HuH-7.5 (cell line): ENCODE data around the gene BMPER.

Source experiments
- DNase-seq: peaks from one replicate; pipeline ENCODE4 v3.0.0; 2011; ENCODE audit warnings: low spot score

Gene BMPER

DNA sequence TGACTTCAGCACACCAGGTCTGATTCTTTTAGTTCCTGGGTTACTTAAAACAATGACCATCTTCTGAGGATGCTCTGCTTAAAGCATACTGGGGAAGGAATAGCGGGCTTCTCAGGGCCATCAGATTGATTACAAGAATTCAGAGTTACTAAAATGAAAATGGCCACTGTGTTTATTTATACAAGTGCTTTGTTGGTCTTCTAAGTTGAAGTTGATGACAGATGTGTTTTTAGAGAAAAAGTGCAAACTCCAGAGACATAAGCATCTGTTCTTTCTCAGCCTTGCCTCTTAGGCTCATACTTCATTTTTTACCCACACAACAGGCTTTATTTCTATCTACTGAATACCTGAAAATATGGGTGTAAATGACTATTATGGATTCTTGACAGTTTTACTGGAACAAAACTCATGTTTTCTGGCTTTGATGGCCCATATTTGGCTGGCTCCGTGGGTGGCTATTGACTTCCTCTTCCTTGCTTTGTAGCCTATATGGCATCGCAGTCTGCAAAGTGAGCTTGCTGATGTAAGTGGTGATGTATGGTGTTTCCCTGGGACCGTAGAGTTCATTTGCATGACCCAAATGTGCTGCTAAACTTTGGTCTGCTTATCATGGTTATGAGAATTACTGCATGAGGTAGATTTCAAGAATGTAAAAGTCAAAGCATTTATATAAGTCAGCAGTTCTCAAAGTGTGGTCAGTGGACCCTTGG is 121.3 kb downstream of the BMPER start:
- DNase-seq = no peak

DNA sequence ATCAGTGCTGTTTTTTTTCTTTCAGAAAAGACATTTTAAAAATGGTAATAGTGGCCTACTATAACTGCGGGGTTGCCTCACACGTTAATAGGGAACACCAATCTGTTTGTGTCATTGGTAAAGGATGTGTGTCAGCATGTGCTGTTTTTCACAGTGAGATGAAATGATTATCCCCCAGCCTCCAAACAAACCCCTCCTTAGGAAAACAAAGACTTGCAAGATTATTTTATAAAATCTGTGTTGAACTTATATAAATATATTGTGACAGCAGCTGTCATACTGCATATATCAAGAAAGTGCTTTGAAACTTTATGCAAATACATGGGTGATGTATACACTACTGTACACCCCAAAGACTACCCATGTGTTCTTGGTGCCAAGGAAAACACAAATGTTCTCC is 125.8 kb downstream of the BMPER start:
- DNase-seq = no peak

DNA sequence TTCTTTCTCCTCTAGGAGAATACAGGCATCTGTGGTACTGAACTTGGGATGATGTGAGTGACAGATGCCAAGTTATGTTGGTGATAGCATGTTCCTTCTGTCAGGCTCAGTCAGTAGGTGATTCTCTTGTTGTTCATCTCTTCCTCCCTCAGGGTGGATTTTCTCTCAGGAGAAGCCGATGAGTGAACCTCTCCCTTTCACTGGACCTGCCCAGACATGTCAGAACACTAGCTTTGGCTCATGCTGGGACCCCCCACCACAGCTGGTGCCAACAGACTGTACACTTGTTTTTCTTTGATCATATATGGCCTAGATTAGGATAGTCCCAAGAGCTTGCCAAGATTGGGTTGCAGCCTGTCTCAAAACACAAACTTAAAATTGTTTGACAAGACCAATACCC is 129.4 kb downstream of the BMPER start:
- DNase-seq = no peak

DNA sequence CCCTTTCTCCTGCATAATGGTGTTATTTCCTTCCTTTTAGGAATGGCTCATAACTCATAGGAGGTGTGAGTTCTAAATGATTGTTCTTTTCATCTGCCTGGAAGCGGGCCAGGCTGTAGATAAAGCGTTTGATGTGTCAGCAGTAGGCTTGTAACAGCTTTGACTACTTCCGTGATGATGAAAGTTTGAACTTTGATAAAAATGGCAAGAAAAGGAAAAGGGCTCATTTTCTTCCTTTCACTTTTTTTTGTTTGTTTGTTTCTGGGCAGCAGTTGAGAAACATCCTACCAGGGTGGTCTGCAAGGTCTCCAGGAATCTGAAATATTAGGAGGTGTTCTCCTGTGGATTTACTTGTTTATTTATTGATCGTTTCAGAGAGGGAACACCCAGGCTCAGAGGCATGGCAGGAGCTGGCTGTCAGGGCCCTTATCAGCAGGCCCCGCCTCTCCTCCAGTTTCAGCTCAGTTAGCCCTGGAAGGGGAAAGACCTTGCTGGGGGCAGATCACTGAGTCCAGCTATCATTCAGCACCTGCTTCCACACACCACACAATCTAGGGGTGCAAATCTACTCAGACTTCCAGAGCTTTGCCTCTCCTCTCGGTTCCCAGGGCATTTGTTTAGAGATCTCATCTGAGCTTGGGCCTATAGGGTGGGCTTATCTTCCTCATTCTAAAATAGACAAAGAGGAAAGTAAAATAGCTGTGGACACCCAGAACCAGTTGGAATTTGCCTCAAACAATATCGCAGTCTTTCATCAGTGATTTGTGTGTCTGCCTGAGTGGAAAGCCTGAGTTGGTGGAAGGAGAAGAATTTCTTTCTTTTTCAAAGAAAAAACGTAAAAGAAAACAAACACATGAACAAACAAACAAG is 130.9 kb downstream of the BMPER start:
- DNase-seq = peak; percentile 32

DNA sequence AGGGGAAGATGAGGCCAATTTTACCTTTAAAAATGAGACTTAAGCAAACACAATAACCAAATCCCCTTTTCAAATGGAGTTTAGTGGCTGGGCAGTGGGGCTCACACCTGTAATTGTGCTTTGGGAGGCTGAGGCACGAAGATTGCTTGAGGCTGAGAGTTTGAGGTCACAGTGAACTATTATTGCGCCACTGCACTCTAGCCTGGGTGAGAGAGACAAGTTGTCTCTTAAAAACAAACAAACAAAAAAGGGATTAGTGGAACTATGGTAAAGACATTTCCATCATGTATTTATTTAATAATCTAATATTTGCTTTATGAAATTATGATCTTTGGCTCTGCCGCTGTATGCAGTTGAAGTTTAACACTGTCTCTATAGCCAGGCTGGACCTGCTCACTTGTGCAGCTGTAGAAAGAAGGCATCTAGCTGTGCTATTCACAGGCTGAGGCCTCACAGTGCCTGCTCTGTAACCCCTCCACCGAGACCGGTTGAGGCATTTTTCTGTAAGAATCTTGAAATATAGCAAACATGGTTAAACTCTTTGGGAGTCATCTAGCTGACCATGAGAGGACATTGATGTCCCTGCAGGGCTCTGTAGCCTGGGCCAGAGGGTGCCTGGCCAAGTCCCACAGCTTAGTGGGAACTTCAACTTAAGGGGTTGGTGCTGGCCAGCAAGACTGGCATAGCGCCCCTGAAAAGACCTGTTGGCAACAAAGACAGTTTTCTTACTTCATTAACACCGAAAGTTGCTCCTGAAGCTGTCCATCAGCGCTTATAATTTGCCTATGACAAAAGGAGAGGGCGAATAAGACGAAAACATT is 131.8 kb downstream of the BMPER start:
- no peak for DNase-seq

DNA sequence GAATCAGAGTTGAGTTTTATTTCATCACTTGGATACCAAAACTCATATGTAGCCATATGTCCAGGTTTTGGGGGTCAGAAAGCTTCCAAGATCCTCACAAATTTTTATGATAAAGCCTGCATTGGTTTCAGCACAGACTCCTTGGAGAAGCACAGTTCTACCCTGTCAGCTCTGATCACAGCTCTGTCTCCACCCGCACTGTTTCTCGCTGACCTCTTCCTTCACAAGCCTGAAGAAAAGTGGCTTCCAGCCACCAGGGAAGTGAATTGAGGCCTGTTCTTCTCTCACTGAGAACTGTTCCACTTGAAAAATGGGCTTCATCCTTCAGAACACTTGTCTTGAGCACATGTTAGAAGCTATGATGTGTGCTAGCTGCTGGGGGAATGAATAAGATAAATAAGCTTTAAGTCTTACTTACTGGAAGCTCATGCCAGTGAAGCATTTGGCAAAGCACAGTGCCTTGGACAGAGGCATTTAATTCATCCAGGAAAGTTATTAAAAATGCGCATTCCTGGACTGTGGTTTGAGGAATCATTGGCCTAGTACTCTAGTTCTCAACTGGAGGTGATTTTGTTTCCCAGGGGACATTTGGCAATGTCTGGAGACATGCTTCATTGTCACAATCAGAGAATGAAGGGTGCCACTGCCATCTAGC is 133.6 kb downstream of the BMPER start:
- DNase-seq = no peak

DNA sequence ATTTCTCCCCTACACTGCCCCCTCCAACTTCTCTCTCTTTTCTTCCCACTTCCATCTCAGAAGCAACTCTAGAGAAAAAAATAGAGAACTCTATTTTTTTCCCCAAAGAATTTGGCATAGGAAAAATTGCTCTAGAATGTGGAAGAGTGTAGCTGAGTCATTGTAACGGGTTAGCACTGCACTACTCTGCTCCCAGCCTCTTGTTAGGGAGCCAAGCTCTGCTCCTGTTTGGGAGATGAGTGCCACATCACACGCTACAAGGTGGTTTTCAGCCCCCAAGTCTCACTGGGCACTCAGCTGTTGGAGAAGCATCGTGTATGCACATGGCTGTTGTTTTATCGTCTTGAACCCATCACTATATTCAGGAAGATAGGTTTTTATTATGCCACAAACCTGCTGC is 136.4 kb downstream of the BMPER start:
- no peak for DNase-seq

DNA sequence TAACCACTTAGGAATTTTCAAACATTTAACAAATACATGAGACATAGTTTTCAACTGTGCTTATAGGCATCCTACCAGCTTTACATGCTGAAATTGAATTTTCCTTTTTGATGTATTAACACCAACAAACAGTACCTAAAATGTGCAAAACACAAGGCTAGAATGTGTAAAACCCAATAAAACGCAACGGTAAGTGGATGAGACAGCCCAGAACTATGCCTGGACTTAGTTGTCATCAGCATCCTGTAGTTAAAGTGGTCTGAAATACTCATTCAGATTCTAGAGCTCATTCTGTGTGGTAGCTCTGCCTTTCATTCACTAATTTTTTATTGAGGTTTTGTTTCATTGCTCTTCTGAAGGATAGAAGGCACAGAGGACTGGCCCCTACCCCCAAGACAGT is 137.1 kb downstream of the BMPER start:
- no peak for DNase-seq

DNA sequence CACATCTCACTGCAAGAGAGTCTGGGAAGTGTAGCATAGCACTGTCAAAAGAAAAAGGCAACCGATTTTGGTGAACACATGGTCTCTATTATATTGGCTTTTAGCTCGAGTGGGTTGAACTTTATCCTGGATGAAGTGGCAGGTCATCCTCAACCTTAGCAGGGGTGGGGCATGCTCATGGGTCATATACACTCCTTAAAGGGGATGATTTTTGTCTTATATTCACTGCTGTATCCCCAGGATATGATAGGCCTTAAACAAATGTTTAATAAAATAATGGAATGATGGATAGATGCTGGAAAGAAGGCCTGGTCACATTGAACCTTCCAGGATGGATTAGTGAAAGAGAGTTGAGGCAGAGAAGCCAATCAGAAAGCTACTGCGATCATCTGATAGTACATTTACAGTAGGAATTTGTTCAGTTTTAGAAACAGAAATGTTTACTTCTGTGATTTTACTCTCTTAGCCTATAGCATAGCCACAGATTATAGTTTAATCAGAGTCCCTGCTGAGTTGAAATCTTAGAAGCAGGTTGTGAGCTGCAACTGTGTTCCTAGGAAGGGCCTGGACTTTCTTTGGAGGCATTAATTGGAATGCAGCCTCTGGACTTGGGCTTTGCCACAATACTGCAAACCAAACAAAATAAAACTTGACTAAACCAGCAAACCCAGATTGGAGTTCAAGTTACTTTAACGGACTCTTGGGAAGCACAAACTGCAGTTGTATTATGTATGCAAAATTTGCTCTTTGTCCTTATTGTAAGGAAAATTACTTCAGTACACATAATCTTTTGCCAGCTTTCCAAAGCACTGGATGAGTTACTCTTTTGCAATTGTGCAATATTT is 138.3 kb downstream of the BMPER start:
- DNase-seq = no peak

DNA sequence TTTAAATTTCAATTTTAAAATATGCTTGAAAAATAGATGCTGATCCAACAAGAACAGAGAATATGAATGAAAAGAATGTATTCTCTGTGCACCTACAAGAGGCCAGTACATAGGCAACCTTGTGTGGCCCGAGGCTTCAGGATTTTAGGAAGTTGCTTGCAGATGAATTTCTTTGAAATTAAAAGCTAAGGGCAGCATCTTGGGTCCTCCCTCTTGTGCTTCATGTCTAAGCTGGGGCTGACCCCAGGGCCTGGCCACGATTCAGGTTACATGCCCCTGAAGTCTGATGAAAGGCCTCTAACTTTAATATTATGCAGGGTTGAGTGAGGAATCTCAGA is 138.9 kb downstream of the BMPER start:
- DNase-seq = no peak

DNA sequence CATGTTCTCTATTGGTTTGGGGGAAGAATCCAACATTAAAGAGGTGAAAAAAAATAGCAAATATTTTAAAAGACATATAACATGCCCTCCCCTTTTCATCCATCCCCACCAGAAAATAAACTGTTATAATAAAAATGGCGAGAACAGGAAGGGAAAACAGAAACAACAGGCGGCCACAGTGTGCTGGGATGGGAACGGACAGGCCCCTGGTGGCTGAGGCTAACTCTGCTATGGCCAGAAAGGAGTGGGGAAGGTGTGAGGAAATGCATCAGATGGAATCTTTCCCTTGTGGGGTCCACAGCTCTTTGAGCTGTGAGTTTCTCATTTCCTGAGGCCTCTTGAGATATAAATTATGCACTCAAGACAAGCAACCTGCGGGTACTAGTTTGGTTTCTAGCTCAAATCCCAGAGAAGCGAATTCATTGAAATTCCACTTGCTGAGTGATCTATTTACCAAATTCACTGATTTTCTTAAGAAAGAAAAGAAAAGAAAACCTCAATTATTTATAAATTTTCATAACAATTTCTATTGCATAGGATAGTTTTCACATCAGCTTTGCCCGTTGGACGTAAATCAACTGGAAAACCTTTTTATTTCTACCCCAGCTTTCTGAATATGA is 139.5 kb downstream of the BMPER start:
- no peak for DNase-seq

DNA sequence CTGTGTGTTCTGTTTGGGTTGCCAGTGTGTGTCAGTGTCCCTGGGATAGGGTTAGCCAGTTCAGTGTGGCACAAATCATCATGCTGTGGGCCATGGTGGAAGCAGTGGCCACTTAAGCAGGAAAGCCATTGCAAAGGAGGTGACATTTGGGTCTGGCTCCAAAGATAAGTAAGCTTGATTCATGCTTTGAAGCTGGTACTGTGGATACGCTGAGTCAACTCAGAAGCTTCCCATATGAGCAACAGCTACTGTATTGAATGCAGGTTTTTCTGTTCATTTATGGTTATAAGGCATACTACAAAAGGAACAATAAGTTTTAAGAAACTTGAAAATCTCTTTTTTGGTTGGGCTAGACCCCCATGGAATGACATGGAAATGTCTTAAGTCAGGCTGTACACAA is 143.1 kb downstream of the BMPER start:
- no peak for DNase-seq

DNA sequence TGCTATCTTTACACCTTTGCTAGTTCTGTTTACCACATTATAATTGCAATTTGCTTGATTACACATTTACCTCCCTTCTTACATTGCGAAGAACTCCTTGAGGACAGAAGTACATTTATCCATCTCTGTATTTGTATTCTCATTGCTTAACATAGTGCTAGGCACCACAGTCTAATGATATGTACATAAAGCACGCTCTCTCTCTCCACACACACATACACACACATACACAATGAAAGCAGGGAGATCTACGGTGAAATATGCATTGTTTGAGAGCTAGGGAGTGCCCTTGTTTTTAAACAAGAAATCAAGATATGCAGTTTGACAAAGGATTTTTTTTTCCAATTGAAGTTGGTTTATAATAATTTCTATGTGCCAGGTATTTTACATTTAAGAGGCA is 148.7 kb downstream of the BMPER start:
- DNase-seq = no peak

DNA sequence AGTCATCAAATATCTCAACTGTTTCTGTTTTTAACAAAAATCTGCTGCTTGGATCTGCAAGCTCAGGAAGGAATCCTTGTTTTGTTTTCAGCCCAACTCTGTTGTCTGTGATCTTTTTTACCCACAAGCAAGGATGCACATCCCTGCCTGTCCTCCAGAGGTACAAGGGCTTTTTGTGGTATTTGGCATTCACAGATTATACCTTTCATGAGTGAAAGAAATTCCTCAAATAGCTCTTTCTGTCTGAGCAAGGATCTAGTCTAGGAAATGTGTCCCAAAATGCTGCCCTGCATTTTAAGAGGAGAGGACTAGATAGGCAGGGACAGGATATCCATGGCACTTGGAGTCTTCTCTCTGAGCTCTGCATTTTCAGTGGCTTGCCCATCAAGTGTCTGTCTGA is 151.8 kb downstream of the BMPER start:
- no peak for DNase-seq

DNA sequence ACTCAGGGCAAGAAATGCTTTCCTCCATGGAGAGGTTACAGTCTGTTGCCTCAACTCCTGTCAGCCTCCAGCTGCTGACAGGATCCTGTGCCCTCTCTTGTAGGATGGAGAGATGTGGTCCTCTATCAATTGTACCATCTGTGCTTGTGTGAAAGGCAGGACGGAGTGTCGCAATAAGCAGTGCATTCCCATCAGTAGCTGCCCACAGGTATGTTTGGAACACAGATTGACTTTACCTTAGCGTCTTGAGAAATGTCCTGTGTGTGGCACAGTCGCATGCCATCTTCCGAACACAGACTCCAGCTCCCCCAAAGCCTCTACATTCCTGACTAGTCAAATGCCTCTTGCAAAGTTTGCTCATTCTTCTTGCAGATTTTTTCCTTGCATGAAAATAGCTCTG is 152.6 kb downstream of the BMPER start:
- no peak for DNase-seq

DNA sequence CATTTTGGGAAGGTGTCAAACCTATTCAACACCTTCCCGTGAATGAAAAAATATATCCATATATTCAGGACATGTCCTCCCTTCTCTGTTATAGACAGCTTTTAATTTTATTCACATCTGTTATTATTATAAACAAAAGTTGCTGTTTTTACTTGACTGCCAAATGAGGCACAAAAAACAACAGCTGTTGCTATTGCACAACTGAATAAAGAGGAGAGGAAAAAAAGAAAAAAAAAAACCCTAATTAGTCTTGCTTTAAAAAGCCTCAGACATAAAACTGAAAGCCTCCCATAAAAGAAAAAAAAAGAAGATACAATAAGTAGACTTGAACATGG is 153.4 kb downstream of the BMPER start:
- no peak for DNase-seq

DNA sequence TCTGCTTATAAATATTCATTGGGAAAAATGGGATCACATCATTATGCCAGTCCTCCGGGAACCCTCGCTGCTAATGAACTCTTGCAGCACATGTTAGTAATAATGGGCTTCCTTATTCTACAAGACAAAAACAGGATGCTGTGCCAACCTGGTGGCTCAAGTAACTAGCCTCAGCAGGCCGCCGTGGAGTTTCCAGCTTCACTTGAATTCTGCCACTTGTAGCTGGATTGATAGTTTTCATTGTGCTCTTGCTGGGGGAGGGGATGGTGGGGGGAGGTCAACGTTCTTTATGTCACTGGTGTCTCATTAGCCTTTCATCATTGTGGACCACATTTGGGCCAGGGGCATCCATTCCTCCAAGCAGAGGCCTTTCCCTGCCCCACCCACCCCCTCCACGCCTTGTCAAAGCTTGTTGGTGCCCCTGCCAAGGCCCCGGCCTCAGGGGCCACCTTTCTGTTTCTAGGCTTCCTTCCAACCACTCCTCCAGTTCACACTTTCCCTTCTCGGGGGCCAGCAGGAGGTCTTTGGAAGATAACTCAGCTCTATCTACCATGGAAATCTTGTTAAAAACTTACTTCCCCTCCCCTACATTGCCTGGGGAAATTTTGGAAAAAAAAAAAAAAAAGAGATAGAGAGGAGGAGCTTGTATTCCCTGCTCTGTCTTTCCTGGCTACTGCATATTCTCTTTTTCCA is 153.9 kb downstream of the BMPER start:
- no peak for DNase-seq

DNA sequence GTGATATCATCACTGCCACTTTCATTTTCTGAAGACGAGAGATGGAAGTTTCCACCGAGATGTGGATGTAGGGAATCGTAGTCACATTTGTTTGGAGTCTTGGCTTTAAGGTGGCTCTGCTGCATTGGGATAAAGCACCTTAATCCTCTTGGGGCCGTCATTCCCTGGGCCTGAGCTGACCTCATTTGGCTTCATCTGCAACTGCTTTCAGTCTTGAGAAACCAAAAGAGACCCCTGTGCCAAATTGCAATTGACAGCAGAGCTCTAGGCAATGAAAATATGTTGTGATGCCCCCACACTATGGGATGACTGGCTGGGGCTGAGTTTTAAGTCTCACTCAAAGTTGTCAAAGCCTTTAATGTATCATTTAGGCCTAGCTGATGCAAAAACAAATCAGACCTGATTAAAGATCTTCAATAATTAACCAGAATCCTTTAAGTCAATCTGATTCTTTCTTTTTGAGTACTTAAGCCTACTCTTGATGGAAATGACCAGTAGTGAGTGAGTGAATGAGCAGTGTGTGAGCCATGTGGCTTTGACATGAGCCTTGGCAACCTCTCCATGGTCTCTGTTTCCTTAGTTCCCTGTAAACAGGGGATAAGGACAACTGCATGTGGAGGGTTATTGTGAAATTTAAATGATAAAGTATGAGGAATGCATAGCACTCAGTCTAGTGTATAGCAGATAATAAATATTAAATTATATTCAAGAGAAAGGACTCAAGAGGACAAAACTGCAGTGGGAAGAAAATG is 155.0 kb downstream of the BMPER start:
- no peak for DNase-seq

DNA sequence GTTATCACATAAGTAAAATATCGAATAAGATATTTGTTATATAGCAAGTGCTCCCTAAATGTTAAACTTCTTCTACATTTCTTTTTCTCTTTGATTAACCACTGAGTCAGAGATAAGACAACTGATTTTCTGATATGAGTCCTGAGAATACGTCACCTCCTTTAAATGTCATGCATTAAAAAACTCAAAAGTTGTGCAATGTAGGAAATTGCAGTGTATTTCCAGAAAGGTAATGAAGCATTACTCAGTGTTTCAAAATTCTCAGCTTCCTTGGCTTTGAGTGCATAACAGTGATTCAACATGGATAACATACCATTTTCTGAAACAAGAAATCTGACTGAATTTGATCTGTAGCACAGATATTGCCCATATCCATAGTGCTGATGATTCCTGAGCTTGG is 155.8 kb downstream of the BMPER start:
- DNase-seq = no peak

DNA sequence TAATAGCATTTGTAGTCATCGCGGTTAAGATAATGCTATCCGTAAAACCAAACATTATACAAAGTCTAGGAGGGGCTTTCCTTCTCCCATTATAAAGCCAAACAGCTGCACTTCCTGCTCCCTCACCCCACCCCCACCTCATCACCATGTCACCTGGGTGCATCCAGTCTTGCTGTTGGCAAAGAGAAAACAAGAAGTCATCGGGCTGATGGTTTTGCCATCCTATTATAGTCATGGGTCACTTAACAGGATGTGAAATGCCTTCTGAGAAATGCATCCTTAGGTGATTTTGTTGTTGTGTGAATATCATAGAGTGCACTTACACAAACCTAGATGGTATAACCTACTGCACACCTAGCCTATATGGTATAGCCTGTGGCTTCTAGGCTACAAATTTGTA is 157.0 kb downstream of the BMPER start:
- DNase-seq = no peak
